ENCODE results near the gene OR2B2.

Gene OR2B2

DNA sequence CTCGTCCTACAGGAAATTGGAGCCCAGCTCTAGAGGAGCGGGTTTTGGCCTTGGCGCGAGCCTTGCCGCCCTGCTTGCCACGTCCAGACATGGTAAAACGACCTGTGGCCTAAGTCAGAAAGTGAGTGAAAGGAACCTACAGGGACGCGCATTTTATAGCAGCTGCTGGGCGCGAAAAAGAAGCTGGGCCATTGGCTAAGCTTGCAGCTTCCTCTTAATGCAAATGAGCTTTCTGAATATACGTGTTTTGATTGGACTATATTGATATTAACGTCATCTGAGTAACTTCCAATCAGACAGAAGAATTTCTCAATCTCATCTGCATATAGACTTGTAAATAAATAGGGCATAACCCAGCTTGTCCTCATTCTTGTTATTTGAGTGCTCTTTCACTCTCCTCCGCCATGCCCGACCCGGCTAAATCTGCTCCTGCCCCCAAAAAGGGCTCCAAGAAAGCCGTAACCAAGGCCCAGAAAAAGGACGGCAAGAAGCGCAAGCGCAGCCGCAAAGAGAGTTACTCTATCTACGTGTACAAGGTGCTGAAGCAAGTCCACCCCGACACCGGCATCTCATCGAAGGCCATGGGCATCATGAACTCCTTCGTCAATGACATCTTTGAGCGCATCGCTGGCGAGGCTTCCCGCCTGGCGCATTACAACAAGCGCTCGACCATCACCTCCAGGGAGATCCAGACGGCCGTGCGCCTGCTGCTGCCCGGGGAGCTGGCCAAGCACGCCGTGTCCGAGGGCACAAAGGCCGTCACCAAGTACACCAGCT lies 18.9 kb downstream of the OR2B2 start:
- peak; percentile 98 for DNase-seq

DNA sequence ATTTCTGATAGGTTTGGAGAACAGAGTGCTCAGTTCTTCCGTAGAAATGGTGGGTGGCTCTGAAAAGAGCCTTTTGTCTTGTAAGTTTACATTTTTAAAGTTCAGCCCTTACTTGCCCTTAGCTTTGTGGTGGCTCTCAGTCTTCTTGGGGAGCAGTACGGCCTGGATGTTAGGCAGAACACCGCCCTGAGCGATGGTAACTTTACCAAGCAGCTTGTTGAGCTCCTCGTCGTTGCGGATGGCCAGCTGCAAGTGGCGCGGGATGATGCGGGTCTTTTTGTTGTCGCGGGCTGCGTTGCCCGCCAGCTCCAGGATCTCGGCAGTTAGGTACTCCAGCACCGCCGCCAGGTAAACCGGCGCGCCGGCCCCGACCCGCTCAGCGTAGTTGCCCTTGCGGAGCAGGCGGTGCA lies 19.5 kb downstream of the OR2B2 start:
- DNase-seq: no peak

DNA sequence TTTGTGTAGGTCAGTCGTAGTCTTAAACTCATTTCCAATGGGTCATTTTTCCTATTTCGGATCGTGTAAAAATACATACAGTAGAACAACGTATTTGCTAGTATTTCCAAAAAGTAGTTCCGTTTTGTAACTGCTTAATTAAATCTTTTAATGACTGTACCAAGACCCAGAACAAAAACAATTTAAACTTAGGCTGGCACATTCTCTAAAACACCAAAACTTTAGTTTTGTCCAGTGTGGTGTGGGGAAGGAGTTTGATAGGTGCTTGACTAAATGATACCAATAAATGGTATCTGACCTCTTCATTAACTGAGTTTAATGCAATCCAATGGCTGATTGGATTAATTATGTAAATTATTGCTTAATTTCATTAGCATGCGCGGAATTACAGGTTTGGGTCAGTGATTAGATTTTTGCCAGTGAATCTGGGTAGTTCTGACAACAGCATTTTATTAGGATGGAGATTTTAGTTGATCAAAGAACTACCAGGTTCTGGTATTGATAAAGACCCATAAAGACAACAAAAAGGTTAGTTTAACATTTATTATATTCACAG lies 20.8 kb downstream of the OR2B2 start:
- DNase-seq: no peak

DNA sequence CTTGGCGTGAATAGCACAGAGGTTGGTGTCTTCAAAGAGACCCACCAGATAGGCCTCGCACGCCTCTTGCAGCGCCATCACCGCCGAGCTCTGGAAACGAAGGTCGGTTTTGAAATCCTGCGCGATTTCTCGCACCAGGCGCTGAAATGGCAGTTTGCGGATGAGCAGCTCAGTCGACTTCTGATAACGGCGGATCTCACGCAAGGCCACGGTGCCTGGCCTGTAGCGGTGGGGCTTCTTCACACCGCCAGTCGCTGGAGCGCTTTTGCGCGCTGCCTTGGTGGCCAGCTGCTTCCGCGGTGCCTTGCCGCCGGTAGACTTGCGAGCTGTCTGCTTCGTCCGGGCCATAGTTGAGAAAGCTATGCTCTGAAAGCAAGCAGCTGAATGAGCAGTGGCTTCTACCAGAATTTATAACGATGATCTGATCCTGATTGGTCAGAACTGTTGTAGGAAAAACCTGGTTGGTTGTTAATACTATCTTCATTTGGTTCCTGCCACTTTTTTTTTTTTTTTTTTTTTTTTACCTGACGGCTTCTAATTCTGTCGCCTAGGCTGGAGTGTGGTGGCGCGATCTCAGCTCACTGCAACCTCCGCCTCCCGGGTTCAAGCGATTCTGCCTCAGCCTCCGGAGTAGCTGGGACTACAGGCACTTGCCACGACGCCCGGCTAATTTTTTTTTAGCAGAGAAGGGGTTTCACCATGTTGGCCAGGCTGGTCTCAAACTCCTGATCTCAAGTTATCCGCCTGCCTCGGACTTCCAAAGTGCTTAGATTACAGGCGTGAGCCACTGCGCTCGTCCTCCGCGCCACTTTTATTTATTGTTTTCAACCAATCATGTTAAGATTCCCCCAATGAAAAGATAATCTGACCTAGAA lies 21.5 kb downstream of the OR2B2 start:
- peak; percentile 95 for DNase-seq

DNA sequence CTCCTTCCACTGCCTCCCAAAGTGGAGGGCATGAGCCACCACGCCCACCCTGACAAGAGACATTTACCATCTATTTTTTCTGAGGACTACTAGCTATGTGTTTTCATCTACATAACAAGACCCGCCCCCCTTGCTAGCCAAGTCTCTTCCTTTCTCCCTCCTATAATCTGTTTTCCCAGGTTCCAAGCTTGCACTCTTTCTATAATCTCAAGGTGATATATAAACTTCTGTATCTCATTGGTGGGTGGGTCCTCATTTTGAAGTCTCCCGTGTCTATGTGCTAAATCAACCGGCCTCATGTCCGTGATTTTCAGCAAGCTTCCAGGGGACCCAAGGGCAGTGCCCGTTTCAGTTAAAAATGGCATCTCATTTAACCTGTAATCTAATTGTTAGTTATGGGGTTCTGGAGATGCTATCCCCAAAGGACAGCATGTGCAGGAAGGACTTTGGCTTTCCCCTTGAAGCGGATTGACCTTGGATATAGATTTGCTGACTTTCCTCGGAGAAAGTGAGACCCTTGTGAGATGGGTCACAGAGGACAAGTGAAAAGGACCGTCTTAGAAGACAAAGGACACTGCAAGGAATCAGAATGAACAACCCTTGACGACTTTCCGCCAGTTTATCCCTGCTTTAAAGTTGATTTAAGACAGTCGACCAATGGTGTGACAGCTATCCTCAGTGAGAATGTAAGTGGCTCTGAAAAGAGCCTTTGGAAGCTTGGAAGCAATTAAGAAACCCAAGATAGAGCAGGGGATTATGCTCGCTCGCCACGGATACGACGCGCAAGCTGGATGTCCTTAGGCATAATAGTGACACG lies 22.4 kb downstream of the OR2B2 start:
- DNase-seq: peak; percentile 22

DNA sequence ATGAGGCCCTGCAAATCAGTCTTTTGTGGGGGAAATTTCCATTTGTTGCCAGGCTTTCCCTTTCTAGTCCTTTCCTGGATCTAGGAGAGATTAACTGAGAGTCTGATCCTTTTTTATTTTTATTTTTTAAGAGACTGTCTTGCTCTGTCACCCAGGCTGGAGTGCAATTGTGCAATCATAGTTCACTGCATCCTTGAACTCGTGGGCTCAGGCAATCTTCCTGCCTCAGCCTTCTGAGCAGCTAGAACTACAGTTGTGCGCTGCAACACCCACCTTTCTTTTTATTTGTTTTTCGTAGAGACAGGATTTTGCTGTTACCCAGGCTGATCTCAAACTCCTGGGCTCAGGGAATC lies 22.9 kb downstream of the OR2B2 start:
- no peak for DNase-seq

DNA sequence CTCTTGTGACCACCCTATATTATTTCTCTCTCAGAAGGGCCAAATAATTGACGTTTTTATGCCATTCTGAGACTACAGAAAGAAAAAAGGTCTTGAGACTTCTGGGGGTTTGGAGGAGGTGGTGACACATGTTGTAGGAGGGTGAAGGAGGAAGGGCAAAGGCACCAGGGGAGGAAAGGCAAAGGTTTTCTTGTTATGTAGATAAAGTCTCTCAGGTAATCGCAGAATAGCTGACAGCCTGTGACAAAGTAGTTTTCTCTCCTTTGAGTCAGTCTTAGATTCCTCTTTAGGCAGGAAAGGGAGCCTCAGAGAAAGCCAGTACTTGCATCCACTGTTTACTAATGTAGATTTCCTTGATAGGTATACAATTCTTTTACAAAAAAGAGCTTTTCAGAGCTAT lies 23.6 kb downstream of the OR2B2 start:
- no peak for DNase-seq

DNA sequence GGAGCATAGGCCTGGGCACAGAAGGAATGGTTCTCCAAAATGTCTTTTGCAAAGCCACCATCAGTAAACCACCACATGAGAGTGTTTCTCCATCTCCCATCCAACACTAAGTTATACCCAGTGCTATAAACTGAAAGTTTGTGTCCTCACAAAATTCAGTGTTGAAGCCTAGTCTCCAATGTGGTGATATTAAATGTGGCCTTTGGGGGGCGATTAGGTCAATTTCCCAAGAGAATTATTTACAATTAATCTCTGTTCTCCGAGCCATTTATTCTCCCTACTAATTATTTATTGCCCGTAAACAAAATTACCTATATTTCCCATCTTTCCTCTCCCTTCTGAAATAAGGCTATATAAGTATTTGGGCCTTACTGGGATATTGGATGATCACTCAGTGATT lies 26.1 kb downstream of the OR2B2 start:
- no peak for DNase-seq

DNA sequence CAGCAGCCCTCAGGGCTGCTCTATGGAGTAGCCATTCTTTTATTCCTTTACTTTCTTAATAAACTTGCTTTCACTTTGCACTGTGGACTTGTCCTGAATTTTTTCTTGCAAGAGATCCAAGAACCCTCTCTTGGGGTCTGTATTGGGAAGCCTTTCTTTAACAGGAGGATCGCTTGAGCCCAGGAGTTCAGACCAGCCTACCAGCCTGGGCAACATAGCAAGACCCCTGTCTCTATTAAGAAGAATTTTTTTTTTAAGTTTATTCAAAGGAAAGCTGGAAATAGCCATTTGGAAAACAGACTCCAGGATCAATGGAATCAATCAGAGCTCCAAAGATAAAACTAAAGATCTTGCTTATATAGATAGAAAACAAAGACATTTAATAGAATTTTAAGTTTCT lies 29.1 kb downstream of the OR2B2 start:
- DNase-seq: no peak

DNA sequence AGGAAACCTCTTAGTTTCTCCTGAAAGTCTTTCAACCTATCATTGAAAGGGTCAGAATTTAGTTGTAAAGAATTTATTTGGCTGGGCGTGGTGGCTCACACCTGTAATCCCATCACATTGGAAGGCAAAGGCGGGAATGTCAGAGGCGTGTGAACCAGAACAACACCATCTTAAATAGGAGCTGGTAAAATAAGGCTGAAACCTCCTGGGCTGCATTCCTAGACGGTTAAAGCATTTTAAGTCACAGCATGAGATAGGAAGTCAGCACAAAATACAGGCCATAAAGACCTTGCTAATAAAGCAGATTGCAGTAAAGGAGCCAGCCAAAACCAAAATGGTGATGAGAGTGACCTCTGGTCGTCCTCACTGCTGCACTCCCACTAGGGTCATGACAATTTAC lies 29.6 kb downstream of the OR2B2 start:
- DNase-seq: peak; percentile 10

DNA sequence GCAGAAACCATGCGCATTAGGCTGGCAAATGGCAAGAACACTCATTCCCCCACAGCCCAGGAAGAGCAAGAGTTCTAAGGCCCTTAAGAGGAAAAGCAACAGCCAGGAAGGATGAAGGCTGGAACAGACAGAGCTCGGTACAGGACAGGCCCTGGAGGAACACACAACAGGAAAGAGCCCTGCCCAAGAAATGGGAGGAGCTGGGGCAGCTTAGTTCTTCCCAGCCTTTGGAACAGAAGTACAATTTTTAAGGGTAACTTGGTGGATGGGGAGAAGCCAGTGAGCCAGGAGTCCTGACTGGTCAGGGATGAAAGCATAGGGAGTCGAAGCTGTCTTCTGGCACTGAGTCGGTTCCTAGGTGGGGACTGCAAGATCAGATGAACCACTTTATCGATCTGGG lies 32.4 kb downstream of the OR2B2 start:
- DNase-seq: no peak

DNA sequence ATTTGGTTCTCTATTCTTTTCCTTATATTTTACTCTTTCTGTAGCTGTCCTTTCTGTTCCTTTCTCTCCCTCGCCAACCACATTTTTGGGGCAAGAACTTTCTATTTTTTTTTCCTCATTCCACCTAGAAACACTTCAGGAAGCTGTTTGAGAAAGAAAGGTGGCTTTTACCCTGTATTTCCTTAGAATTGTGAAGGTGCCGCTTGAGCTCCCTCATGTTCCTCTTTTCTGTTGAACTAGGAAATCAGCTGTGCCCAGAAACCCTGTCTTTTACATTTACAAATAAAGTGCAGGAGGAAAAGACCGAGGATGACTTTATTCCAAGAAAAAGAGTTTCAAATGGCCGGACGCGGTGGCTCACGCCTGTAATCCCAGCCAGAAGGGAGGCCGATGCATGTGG lies 38.2 kb downstream of the OR2B2 start:
- no peak for DNase-seq

DNA sequence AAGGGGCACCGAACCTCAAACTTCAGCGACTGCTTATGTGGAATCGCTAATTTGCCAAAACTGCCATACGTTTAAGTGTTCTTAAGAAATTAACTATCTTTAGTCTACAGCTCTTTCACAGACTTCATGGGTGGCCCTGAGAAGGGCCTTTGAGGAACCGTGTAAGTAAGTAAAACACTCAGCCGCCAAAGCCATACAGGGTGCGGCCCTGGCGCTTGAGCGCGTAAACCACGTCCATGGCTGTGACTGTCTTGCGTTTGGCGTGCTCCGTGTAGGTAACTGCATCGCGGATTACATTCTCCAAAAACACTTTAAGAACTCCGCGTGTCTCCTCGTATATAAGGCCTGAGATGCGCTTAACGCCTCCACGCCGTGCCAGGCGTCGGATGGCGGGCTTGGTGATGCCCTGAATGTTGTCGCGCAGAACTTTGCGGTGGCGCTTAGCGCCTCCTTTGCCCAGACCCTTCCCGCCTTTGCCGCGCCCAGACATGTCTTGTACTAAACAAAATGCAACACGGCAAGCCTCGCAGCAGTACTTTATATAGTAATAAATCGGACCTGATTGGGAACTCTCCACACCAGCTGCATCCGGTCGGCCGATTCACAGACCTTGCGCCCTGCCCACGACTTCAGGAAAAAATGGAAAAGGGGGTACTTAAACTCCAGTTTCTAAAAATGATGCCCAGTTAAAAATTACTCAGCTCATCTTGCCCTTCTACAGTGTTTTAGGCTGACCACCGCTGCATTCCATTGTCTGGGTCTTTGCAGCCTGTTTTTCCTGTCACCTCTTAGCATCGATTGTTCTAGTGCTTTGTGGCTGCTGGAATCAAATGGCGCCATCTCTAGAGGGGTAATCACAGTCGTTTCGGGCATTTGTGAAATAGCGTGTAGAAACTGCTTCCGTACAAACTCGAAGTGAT lies 38.9 kb downstream of the OR2B2 start:
- peak; percentile 92 for DNase-seq

DNA sequence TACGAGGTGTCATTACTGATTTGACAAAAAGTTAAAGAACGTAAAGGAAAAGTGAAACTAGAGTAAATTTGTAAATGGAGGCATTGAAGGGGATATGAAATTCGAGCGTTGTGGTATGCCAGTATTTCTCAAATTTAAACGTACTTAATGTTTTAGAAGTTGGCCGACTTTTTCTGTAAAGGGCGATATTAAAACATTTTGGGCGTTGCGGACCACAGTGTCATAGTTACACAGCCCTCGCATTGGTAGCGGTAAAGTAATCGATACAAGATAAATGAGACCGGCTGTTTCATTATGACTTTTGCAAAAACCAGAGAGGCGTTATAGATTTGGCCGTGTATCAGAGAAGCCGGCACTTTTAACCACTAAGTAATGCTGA lies 39.6 kb downstream of the OR2B2 start:
- DNase-seq: no peak

DNA sequence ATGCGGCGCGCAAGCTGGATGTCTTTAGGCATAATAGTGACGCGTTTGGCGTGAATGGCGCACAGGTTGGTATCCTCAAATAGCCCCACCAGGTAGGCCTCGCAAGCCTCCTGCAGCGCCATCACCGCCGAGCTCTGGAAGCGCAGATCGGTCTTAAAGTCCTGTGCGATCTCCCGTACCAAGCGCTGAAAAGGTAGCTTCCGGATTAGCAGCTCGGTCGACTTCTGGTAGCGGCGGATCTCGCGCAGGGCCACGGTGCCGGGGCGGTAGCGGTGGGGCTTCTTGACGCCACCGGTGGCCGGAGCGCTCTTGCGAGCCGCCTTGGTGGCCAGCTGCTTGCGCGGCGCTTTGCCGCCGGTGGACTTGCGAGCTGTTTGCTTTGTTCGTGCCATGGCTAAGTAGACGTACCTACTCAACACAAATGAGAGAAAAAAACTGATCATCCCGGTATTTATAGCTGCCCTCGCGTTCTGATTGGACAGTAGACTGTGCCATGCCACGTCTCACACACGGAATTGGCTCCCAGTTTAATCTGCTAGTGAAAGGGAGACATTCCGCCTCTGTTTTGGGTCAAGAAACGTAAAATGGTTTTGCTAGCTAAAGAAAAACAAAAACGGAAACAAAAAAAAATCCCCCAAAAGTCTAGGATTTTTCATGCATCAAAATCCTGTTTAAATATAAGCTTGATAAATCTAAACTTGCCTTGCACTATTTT lies 40.1 kb downstream of the OR2B2 start:
- DNase-seq: peak; percentile 98

DNA sequence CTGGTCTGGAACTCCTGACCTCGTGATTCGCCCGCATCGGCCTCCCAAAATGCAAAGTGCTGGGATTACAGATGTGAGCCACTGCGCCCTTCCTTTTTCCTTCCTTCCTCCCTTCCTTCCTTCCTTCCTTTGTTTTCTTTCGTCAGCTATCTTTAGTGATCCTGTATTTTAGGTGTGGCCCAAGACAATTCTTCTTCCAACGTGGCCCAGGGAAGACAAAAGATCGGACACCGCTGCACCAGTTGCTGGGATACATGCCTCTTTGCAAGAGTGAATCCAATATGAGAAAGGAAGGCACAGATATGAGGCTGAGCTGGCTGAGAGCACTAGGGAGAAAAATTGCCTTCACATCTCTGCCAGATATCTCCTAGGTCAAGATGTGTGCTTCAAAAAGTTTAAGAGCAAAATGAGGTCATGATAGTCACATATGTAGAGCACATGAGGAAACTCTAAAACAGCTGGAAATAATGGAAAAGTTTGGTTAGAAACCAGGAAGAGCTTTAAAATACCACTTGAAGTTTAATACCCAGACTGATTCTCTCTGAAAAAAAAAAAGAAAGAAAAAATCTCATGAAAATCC lies 41.8 kb downstream of the OR2B2 start:
- DNase-seq: peak; percentile 3

DNA sequence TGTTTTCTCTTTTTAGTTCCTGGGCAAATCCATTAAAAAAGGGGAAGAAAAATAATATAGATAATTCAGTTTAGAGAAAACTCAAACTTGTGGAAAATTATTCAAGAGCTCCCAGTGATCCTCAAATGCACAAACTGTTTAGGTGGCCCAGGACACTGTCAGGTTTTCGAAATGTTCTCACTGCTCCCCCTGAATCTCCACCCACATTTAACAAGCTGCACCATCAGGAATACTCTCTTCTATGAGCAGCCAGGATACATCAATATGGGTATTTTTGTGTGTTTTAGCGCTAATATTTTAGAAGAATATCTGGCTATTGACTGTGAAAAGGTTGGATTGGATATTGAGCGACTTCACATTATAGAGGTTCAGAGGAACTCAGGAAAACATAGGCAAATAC lies 43.9 kb downstream of the OR2B2 start:
- no peak for DNase-seq

DNA sequence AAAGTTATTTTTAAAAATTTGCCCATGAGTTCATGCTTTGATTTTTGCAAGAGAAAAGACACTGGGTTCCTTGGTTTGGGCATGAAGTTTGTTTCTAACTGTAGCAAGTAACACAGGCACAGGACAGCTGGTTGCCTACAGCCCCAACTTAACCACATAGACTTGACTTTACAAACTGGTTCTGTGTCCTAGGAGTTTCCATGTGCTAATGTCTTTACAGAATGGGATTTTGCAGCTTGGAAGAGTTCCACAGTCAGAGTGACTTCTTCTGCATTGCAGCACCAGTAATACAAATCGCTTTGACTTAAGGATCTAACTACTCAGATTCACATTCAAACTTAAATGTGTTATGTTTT lies 44.3 kb downstream of the OR2B2 start:
- DNase-seq: peak; percentile 9

DNA sequence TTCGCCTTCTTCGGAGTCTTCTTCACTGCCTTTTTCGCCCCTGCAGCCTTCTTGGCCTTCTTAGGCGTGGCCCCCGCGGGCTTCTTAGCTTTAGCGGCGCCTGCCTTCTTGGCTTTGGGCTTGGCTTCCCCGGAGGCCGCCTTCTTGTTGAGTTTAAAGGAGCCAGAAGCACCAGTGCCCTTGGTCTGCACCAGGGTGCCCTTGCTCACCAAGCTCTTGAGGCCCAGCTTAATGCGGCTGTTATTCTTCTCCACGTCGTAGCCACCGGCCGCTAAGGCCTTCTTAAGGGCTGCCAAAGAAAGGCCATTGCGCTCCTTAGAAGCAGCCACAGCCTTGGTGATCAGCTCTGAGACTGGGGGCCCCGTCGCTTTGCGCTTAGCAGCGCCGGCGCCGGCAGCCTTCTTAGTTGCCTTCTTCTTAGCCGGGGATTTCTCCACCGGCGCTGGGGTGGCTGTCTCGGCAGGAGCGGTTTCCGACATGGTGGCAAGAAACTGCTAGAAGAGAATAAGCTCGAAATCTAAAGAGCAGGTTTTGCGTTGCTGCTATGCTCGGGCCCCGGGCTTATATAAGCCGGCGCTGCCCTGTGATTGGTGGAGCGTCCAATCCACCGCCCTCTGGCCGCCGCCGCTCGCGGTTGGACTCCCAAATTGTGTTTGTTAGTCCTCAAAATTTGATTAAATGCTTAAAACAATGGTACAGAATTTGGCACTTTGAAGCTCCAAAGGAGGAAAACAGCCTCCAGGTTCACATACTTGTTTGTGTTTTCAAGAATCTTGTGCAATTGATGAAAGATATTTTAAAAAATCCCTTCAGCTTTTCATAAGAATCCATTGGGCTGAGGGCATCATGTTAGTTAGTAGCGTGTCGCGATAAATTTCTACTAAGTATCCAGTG lies 44.9 kb downstream of the OR2B2 start:
- peak; percentile 78 for DNase-seq
